Measurements from ENCODE around the gene KLHDC7B.

Gene KLHDC7B

GRCh38 chr22:50574383-50574755 lies 28.7 kb downstream of the KLHDC7B start:
- ATAC-seq: no peak

GRCh38 chr22:50575426-50575941 lies 29.8 kb downstream of the KLHDC7B start:
- ATAC-seq: no peak

GRCh38 chr22:50576070-50576469 lies 30.4 kb downstream of the KLHDC7B start:
- ATAC-seq: no peak

DNA sequence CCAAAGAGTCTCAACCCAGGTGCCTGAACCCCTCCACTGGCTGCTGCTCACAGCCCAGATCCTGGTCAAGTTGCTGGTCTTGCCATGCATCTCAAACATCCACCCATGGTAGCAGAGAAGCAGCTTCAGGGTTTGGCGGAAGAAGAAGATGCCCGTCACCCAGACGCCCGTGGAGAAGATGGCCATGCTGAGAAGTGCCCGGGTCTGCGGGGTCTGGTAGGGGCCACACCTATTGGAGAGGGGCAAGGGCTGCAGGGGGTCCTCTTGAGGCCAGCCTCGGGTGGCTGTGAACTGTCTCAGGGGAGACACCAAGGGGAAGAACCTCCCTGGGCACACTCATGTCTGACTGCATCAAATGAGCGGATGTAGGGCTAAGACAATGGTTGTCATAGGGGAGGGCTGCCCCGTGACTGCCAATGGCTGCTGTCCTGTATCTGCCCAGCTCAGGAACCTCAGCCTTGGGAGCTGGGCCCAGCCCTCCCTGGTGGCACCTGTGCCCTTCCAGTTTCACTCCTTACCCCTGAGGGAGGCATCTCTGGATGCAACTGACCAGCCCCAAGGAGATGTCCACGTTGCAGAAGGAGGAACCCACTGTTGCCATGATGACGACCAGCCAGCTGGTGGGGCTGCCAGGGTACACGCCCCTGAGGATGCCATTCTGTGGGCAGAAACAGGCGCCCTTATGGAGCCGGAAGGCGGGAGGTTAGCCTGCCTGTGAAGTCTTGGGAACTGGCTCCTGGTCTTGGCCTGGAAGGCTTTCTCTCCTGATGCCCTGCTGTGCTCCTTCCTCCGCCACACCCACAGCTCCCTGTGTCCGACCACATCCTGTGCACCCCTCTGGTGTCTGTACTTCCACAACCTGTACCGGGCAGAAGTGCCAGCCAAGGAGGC lies 31.4 kb downstream of the KLHDC7B start:
- no peak for ATAC-seq

DNA sequence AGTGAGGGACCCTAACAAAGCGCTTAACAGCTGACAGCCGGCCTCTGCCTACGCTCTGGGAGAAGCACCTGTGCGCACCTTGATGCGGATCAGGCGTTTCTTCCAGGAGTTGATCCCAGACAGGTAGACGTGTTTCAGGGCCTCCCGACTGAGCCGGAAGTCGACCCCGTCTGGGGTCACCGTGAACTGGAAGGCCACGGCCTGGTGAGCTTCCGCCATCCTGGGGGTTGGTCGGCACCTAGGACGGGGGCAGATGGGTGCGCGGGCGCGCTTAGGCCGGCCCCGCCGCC lies 31.9 kb downstream of the KLHDC7B start:
- ATAC-seq: no peak

DNA sequence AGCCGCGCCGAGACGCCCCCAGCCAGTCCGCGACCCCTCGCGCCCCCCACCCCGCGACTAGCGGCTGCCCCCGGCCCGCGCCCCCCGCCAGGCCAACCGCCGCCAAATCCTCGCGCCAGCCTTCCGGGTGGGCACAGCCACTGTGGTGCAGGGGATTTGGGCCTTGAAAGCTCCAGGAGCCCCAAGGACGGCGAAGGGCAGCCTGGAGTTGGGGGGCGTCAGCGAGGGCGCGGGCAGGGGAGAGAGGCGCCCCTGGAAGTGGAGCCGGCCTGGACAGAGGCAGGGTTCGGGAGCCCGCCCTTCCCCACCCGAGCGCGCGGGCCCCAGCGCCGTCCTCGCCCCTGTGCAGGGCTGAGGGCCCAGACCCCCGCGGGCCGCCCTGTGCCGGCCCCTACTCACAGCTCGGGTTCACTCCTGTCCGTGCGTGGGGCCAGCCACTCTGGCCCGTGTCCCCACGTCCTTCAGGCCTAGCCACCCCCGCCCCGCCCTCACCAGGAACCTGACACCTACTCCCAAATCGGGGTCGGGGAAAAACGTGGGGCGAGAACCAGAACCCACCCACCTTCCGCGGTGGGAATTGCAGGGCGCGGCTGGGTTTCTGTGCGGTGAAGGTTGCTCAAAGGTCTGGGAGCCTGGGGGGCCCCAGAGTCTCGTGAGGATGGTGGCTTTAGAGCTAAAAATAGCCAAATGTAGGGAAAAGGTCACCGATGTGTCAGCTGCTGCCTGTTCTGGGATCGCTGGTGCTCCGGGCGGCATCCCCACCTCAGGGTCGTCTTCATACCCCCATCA lies 32.5 kb downstream of the KLHDC7B start, which contains the start of gene CPT1B:
Gene CPT1B, minus strand, starts transcription at position 441 of the 789 bp plus-strand sequence. CDS start 512 bp downstream, outside the sequence.
- no peak for ATAC-seq

- ATAC-seq: no peak
These were observed 33.1 kb downstream of the KLHDC7B start for GRCh38 chr22:50578776-50579310.

DNA sequence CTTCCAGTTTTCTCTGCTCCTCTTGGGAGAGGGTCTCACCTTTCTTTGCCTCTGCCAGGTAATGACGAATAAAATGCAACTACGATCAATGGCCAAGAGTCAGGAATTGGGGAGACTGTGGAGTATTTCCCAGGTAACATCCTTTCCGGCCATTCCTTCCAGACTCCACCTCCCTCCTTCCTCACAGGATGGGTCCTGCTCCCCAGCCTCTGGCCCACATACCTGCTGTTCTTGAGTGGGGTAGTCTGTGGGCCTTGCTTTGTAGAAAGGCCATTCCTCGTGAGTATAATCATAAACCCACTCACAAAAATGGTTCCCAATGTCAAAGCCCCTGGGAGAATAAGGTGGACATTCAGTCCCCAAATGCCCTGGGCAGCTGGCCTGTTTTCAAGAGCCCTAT lies 34.1 kb downstream of the KLHDC7B start:
- ATAC-seq: no peak

GRCh38 chr22:50581031-50581949 lies 35.6 kb downstream of the KLHDC7B start:
- no peak for ATAC-seq

DNA sequence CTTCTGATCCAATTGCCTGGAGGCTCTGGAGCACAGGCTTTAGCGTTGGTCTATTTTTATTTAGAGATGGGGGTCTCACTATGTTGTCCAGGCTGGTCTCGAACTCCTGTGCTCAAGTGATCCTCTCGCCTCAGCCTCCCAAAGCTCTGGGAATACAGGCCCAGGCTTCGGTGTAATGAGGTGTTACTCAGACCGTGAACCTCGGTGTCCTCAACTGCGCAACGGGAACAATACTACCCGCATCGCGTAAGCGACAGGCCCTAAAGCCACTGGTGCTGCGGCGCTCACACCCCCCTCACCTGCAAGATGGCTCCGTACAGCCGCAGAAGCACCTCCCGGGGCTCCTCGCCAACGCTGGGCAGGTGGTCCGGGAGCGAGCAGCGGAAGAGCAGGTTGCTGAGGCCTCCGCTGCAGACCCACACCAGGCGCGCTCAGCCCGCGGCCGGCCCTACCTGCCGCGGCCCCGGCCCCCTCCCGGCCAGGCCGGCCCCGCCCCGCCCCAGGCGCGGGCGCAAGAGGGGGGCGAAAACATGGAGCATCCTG lies 36.3 kb downstream of the KLHDC7B start:
- no peak for ATAC-seq

DNA sequence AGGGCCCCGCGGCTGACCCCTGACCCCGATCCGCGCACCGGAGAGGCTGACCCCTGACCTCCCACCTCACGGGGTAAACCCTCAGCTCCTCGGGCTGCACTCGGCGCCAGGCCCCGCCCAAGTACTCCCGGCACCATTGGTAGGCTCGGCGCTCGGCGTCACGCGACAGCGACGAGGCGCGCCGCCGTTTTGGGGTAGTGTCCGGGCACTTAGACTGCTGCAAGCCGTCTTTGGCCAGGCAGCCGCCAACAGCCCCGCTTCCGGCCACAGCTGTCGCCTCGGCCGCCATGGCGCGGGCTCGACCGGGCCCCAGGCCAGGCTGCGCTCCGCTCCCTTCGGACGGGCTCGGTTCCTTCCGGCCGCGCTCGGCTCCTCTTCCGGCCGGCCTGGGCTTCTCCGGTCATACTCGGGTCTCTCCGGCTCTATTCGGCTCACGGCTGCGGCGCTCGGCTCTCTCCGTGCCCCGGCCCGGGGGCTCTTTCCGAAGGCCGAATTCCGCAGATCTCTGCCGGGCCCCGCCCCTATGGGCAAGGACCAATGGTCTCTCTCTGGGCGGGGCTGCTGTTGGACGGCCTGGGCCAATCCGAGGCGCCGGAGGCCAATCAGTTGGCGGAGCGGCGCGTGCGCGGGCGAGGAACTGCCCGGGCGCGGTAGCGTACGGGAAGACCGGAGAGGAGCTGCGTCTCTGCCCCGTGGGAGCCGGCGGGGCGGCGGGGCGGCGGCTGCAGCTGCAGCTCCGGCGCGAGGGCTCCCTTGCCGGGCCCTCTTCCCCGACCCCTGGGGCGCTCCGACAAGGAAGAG lies 37.0 kb downstream of the KLHDC7B start, which contains the start of gene CHKB:
Gene CHKB, minus strand, starts transcription at position 357 of the 801 bp plus-strand sequence. Its CDS starts 68 bp downstream, at position 289.
- ATAC-seq: peak; percentile 93

- peak; percentile 6 to 8 for ATAC-seq
These were observed 37.7 kb downstream of the KLHDC7B start for GRCh38 chr22:50583294-50583861.

- ATAC-seq: no peak
These were observed 38.7 kb downstream of the KLHDC7B start for GRCh38 chr22:50584106-50585096.

GRCh38 chr22:50585238-50585637 lies 39.5 kb downstream of the KLHDC7B start:
- ATAC-seq: no peak

DNA sequence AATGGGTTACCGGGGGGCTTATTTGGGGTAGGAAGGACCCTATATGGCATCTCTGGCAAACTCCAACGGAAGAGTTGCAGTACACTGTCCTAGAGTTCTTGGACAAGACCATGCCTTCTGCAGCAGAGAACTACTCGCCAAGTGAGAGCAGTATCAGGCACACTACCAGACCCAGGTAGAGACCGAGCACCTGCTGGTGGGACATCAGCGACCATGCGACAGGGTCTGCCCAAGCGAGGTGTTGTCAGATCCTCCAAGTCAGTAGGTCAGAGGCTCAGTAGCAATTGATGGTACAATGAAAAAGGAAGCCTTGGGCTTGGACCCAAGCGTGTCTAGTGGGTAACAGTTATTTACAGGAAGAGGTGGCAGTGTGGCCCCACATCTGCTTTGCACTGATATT lies 40.1 kb downstream of the KLHDC7B start:
- no peak for ATAC-seq

DNA sequence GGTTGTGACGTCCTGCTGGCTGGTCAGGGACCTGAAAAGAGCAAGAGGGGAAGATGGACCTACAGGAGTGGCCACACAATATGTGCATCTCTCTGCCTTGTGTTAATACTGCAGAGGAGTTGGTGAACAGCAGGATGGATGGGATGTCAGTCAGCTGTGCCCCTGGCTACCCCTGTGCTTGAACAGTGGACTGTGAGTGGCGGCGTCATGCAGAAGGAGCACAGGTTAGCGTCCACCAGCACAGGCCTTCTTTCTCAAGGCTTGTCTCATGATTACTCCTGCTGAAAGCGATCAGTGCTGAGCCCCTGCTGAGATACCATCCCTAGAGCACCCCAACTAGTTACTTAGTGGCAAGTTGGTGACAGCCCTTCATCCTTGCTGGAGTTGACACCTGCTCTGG lies 40.7 kb downstream of the KLHDC7B start:
- ATAC-seq: no peak

DNA sequence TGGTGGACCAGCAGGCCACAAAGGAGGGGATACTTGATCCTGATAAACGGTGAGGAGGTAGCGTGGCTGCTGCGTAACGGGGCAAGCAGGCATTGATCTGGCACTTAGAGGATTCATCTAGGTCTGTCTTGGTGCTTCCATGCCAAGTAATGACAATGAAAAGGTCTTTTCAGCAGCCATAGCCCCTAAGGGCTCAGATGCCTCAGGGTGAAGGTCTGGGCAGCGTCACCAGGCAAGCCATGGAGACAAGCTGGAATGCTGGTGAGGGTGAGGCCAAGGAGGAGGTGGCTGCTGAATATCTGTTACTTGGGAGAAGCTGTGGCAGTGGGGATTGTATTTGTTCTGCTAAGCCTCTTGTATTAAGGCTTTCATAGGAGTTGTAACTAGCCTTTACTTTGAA lies 41.7 kb downstream of the KLHDC7B start:
- no peak for ATAC-seq

- ATAC-seq: no peak
These were observed 49.5 kb downstream of the KLHDC7B start for GRCh38 chr22:50595189-50595588.

DNA sequence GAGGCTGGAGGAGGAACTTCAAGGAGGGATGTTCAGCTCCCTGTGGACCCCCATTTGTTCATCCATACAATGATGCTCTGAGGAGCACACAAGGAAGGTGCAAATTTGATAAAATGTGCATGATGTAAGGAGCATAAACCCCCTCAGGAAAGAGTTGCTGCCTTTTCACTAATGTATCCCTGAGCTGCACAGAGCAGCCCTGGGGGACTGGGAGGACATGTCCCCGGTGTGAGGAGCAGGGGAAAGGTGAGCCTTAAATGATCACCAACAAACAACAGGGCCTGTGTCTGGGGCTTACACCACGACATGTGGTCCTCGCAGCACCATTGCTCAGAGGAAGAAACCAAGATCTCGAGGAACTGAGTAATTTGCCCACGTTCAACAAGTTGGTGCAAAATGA lies 51.4 kb downstream of the KLHDC7B start:
- ATAC-seq: no peak

All from activated CD4-positive, CD25-positive, alpha-beta regulatory T cell treated with anti-CD3 and anti-CD28 coated beads, Interleukin-2, amount 50 U/mL, for 24 hours (primary cell).